SK-N-SH (cell line): Measurements from ENCODE around the gene EBF3. TPM values are rescaled to one million over a fixed set of nuclear protein-coding genes. Genes with fewer than 3 reads are reported as not detected.

Experiments
- CTCF ChIA-PET: fragments of 300-600, 350-600 bp; formaldehyde crosslinking; extraction: SDS; loops from one replicate; lab custom pipeline; 2021; lab: Yijun Ruan, JAX
- POLR2A ChIA-PET: fragments of 350-600 bp; sonication (Branson Sonifier 250); formaldehyde crosslinking; extraction: SDS; loops from one replicate; lab custom pipeline; 2020; ENCODE audit warnings: antibody characterized with exemption, inconsistent platforms; lab: Yijun Ruan, JAX
- DNase-seq: peaks from one replicate; pipeline ENCODE4 v3.0.0; 2012
- H2AFZ ChIP-seq: fragments of 200-600 bp; sonication (generic); 2 replicates; pipeline ENCODE4 v1.8.1; 2016; ENCODE audit warnings: antibody characterized with exemption, mild to moderate bottlenecking, low read depth
- H3F3A ChIP-seq: fragments of 200-600 bp; sonication (generic); replicated peaks from 2 replicates; pipeline ENCODE3; 2016; ENCODE audit warnings: antibody characterized with exemption, mild to moderate bottlenecking; ENCODE audit not compliant: insufficient read depth
- H3K27ac ChIP-seq, 2 experiments: fragments of 200-500 bp in 1 of 2; fragments of 200-600 bp in 1 of 2; sonication (Bioruptor generic) in 1 of 2; sonication (generic), shearing (Covaris generic) in 1 of 2; 2 replicates each; pipeline versions ENCODE4 v1.5.1 to v1.6.1; 2014 to 2016; ENCODE audit warnings: low read depth in 2 of 2, inconsistent platforms in 1 of 2, low read length in 1 of 2, mild to moderate bottlenecking in 1 of 2, mixed read lengths in 1 of 2
- H3K27me3 ChIP-seq: fragments of 200-600 bp; sonication (generic), shearing (Covaris generic); 2 replicates; pipeline ENCODE4 v1.6.1; 2016; ENCODE audit warnings: mixed run types; ENCODE audit not compliant: insufficient read depth
- H3K36me3 ChIP-seq, 2 experiments: fragments of 200-500 bp in 1 of 2; fragments of 200-600 bp in 1 of 2; sonication (Bioruptor generic) in 1 of 2; sonication (generic) in 1 of 2; replicated peaks in 1 of 2; 2 replicates each; pipeline versions ENCODE3 to v1.5.1; 2014 to 2016; ENCODE audit warnings: low read length in 1 of 2, mild to moderate bottlenecking in 1 of 2; ENCODE audit not compliant: insufficient read depth in 2 of 2, control insufficient read depth in 1 of 2
- H3K4me1 ChIP-seq, 2 experiments: fragments of 200-500 bp in 1 of 2; fragments of 200-600 bp in 1 of 2; sonication (Bioruptor generic) in 1 of 2; sonication (generic), shearing (Covaris generic) in 1 of 2; 2 replicates each; pipeline versions ENCODE4 v1.5.1 to v1.6.1; 2014 to 2016; ENCODE audit warnings: low read depth in 1 of 2, low read length in 1 of 2, mixed run types in 1 of 2; ENCODE audit not compliant: insufficient read depth in 2 of 2, control insufficient read depth in 1 of 2
- H3K4me2 ChIP-seq: fragments of 200-600 bp; sonication (generic), shearing (Covaris generic); 2 replicates; pipeline ENCODE4 v1.6.1; 2017; ENCODE audit warnings: mixed run types
- H3K4me3 ChIP-seq, 2 experiments: fragments of 200-500 bp in 1 of 2; fragments of 200-600 bp in 1 of 2; sonication (Bioruptor generic) in 1 of 2; sonication (generic), shearing (Covaris generic) in 1 of 2; 2 replicates each; pipeline versions ENCODE4 v1.5.1 to v1.8.1; 2014 to 2016; ENCODE audit warnings: low read depth in 2 of 2, inconsistent platforms in 1 of 2, low read length in 1 of 2, mild to moderate bottlenecking in 1 of 2, mixed read lengths in 1 of 2, moderate library complexity in 1 of 2
- H3K79me2 ChIP-seq: fragments of 200-600 bp; sonication (generic); 2 replicates; pipeline ENCODE4 v1.8.1; 2017; ENCODE audit warnings: mild to moderate bottlenecking; ENCODE audit not compliant: insufficient read depth
- H3K9ac ChIP-seq: fragments of 200-600 bp; sonication (generic); 2 replicates; pipeline ENCODE4 v1.6.1; 2017; ENCODE audit warnings: mixed run types
- H3K9me2 ChIP-seq: fragments of 200-600 bp; sonication (generic); 2 replicates; pipeline ENCODE4 v1.6.1; 2017; ENCODE audit warnings: mixed run types
- H3K9me3 ChIP-seq: fragments of 200-600 bp; sonication (generic); 2 replicates; pipeline ENCODE4 v1.6.1; 2017; ENCODE audit warnings: mixed run types, mild to moderate bottlenecking, moderate library complexity
- H4K20me1 ChIP-seq: fragments of 200-600 bp; sonication (generic); 2 replicates; pipeline ENCODE4 v1.6.1; 2017; ENCODE audit warnings: mild to moderate bottlenecking, mixed run types; ENCODE audit not compliant: insufficient read depth
- CTCF ChIP-seq: fragments of 200-600 bp; sonication (generic); IDR thresholded peaks from 2 replicates; pipeline ENCODE4 v1.6.1; 2017; ENCODE audit warnings: antibody characterized with exemption, mild to moderate bottlenecking, moderate library complexity
- EP300 ChIP-seq, 2 experiments: IDR thresholded peaks; 2 replicates each; pipeline versions ENCODE4 v1.4.0 to v1.6.1; 2012; ENCODE audit warnings: borderline replicate concordance in 1 of 2, low read depth in 1 of 2, low read length in 1 of 2
- EZH2phosphoT487 ChIP-seq: fragments of 200-600 bp; sonication (generic); IDR thresholded peaks from 2 replicates; pipeline ENCODE4 v1.6.1; 2017; ENCODE audit warnings: low read depth, mixed run types, mild to moderate bottlenecking, antibody characterized with exemption, moderate library complexity, borderline replicate concordance
- FOSL2 ChIP-seq: IDR thresholded peaks from 2 replicates; pipeline ENCODE4 v1.4.0; 2012; ENCODE audit warnings: low read depth, mild to moderate bottlenecking, moderate library complexity, borderline replicate concordance
- GABPA ChIP-seq: IDR thresholded peaks from 2 replicates; pipeline ENCODE4 v1.4.0; 2012; ENCODE audit warnings: low read depth, mild to moderate bottlenecking
- GATA2 ChIP-seq: sonication (generic); formaldehyde crosslinking; IDR thresholded peaks from 2 replicates; pipeline ENCODE4 v1.5.0; 2020; ENCODE audit warnings: mild to moderate bottlenecking, missing genetic modification reagents
- JUND ChIP-seq: IDR thresholded peaks from 2 replicates; pipeline ENCODE4 v1.4.0; 2012
- MEF2A ChIP-seq: IDR thresholded peaks from 2 replicates; pipeline ENCODE4 v1.4.0; 2012; ENCODE audit warnings: low read depth, borderline replicate concordance
- MXI1 ChIP-seq: IDR thresholded peaks from 2 replicates; pipeline ENCODE4 v1.6.1; 2012; ENCODE audit warnings: mild to moderate bottlenecking, low read depth, low read length, improper control_type of control experiment
- POLR2AphosphoS5 ChIP-seq: IDR thresholded peaks from 2 replicates; pipeline ENCODE4 v1.6.1; 2012; ENCODE audit warnings: low read depth, low read length
- RCOR1 ChIP-seq: fragments of 150-350 bp; IDR thresholded peaks from 2 replicates; pipeline ENCODE4 v1.6.1; 2017; ENCODE audit warnings: antibody characterized with exemption, low read length
- RFX5 ChIP-seq: IDR thresholded peaks from 2 replicates; pipeline ENCODE4 v1.6.1; 2012; ENCODE audit warnings: mild to moderate bottlenecking, improper control_type of control experiment, low read length
- RXRA ChIP-seq: IDR thresholded peaks from 2 replicates; pipeline ENCODE4 v1.4.0; 2012; ENCODE audit warnings: low read depth, mild to moderate bottlenecking, borderline replicate concordance
- SIN3A ChIP-seq: IDR thresholded peaks from 2 replicates; pipeline ENCODE4 v1.6.1; 2012; ENCODE audit warnings: low read depth, mild to moderate bottlenecking, low read length, moderate library complexity, borderline replicate concordance
- SMC3 ChIP-seq: IDR thresholded peaks from 2 replicates; pipeline ENCODE4 v1.6.1; 2012; ENCODE audit warnings: low read depth, low read length, improper control_type of control experiment
- TCF12 ChIP-seq: IDR thresholded peaks from 2 replicates; pipeline ENCODE4 v1.4.0; 2012
- TEAD4 ChIP-seq: IDR thresholded peaks from 2 replicates; pipeline ENCODE4 v1.4.0; 2012; ENCODE audit warnings: mild to moderate bottlenecking, borderline replicate concordance; ENCODE audit not compliant: insufficient read depth
- USF2 ChIP-seq: fragments of 150-350 bp; IDR thresholded peaks from 2 replicates; pipeline ENCODE4 v1.6.1; 2017; ENCODE audit warnings: antibody characterized with exemption, low read length, low read depth, borderline replicate concordance
- YY1 ChIP-seq: IDR thresholded peaks from 2 replicates; pipeline ENCODE4 v1.4.0; 2012; ENCODE audit warnings: low read depth, mild to moderate bottlenecking
- ZBTB33 ChIP-seq: IDR thresholded peaks from 2 replicates; pipeline ENCODE4 v1.4.0; 2012; ENCODE audit warnings: low read depth, borderline replicate concordance
- WGBS: methylation state at CpG from one replicate; pipeline ENCODE4 v1.1.6; 2017; ENCODE audit warnings: low lambda C conversion rate; 5-methylcytosine and 5-hydroxymethylcytosine counted together
- polyA plus RNA-seq, 3 experiments: library from polyadenylated mRNA; depleted of rRNA; stranded (reverse); fragments of >200 nt; gene quantifications; 2 replicates each; pipeline ENCODE4 v1.2.3, GENCODE V29; 2012

The EBF3 gene
- polyA plus RNA-seq, 1 of the 3 experiments (the other 2 are of a cell fraction) = not detected

GRCh38 chr10:129861776-129862531 lies 102.1 kb downstream of the EBF3 start:
- CTCF ChIA-PET = no interaction called here
- whole genome bisulfite sequencing = 53% methylated on average over 22 of the region's 22 CpGs
- Histone ChIP-seq H3K27me3 (no peaks in the 10 kb centered on the region), H3K9me3 (no peaks in the 10 kb centered on the region), H3K4me3 (no peak overlapping the region), H3K27ac (no peak overlapping the region), H3K9ac (no peak overlapping the region), H3K4me1 (peaks cover 0 to 4% of the 10 kb centered on the region in 2 experiments; a peak in 1 of 4 replicates), H4K20me1 (no peaks in the 10 kb centered on the region), H3K79me2 (no peaks in the 10 kb centered on the region), H3K36me3 (no peaks in the 10 kb centered on the region), H2AFZ (no peak overlapping the region), H3F3A (no peaks in the 10 kb centered on the region), H3K4me2 (no peak overlapping the region), H3K9me2 (no peaks in the 10 kb centered on the region)
- POLR2A ChIA-PET = no interaction called here
- TF ChIP-seq RXRA (no peak), GABPA (no peak), POLR2AphosphoS5 (no peak), ZBTB33 (no peak), MXI1 (no peak), CTCF (no peak), RFX5 (no peak), RCOR1 (no peak), JUND (no peak), EZH2phosphoT487 (no peak), EP300 (IDR thresholded peaks at IDR 0.05; ENCODE audit: borderline replicate concordance in 1 of 2, low read depth in 1 of 2, low read length in 1 of 2) (no peak), SIN3A (no peak)
- no peak for DNase-seq

- Histone ChIP-seq H3K4me3 (no peak overlapping the region), H3K27ac (no peak overlapping the region), H3K9me3 (no peaks in the 10 kb centered on the region), H3K27me3 (no peaks in the 10 kb centered on the region), H3K9ac (no peak overlapping the region), H2AFZ (no peak overlapping the region), H3K36me3 (no peaks in the 10 kb centered on the region), H3K79me2 (no peaks in the 10 kb centered on the region), H3K4me1 (peaks cover 0 to 4% of the 10 kb centered on the region in 2 experiments; a peak in 1 of 4 replicates), H3F3A (no peaks in the 10 kb centered on the region), H4K20me1 (no peaks in the 10 kb centered on the region), H3K9me2 (no peaks in the 10 kb centered on the region), H3K4me2 (no peak overlapping the region)
- ChIA-PET CTCF (no interaction called here), POLR2A (no interaction called here)
- no peak for DNase-seq
- 37% methylated on average over 9 of the region's 9 CpGs for WGBS
- TF ChIP-seq TEAD4 = no peak
- no peak for TF ChIP-seq TCF12
- no peak for TF ChIP-seq GABPA
- no peak for TF ChIP-seq EP300 (IDR thresholded peaks at IDR 0.05; ENCODE audit: borderline replicate concordance in 1 of 2, low read depth in 1 of 2, low read length in 1 of 2)
- TF ChIP-seq CTCF = no peak
- TF ChIP-seq POLR2AphosphoS5 = no peak
- TF ChIP-seq MEF2A = no peak
- no peak for TF ChIP-seq RFX5
- TF ChIP-seq YY1 = no peak
- no peak for TF ChIP-seq SMC3
- no peak for TF ChIP-seq FOSL2
- no peak for TF ChIP-seq USF2
- TF ChIP-seq GATA2 = no peak
Measured at GRCh38 chr10:129860396-129860795, 103.7 kb downstream of the EBF3 start.
